Coronary artery (tissue), 2 donors: ENCODE results near the gene DNMBP.

Experiments used
- DNase-seq: peaks from one replicate; pipeline ENCODE4 v3.0.0-alpha.2; 2017; ENCODE audit warnings: low spot score
- H3K27ac ChIP-seq, 2 donors: fragments of 200-600 bp; sonication (generic); one replicate each; pipeline ENCODE4 v1.5.1; 2016 to 2019
- H3K4me3 ChIP-seq: fragments of 200-600 bp; sonication (generic); 2 replicates; pipeline ENCODE4 v1.5.1; 2016; ENCODE audit warnings: mild to moderate bottlenecking, moderate library complexity
- CTCF ChIP-seq: fragments of 200-600 bp; sonication (generic); IDR thresholded peaks from one replicate; pipeline ENCODE4 v1.5.1; 2019; ENCODE audit warnings: antibody characterized with exemption

Gene DNMBP

GRCh38 chr10:99881371-99881770 is 128.4 kb downstream of the DNMBP start:
- no peak for DNase-seq
- TF ChIP-seq CTCF: no peak
- no peak overlapping the region for H3K4me3 ChIP-seq
- H3K27ac ChIP-seq: no peak overlapping the region

GRCh38 chr10:99880080-99880835 is 129.5 kb downstream of the DNMBP start:
- Histone ChIP-seq H3K4me3 (no peak overlapping the region), H3K27ac (no peak overlapping the region)
- no peak for DNase-seq
- TF ChIP-seq CTCF: no peak

- H3K27ac ChIP-seq: no peak overlapping the region
- DNase-seq: no peak
- TF ChIP-seq CTCF: no peak
- no peak overlapping the region for H3K4me3 ChIP-seq
Measured at GRCh38 chr10:99875473-99875872, 134.3 kb downstream of the DNMBP start.

- H3K27ac ChIP-seq: no peak overlapping the region
- DNase-seq: no peak
- no peak for TF ChIP-seq CTCF
- no peak overlapping the region for H3K4me3 ChIP-seq
Measured at GRCh38 chr10:99874341-99875085, 135.2 kb downstream of the DNMBP start.

GRCh38 chr10:99873846-99874245 is 135.9 kb downstream of the DNMBP start:
- Histone ChIP-seq H3K4me3 (no peak overlapping the region), H3K27ac (no peak overlapping the region)
- no peak for DNase-seq
- no peak for TF ChIP-seq CTCF

GRCh38 chr10:99872367-99873162 is 137.2 kb downstream of the DNMBP start:
- no peak for TF ChIP-seq CTCF
- Histone ChIP-seq H3K4me3 (no peak overlapping the region), H3K27ac (no peak overlapping the region)
- no peak for DNase-seq
